Measurements from ENCODE around the gene NSFL1C. TPM values are rescaled to one million over a fixed set of nuclear protein-coding genes. Genes with fewer than 3 reads are reported as not detected.

Gene NSFL1C
- total and polyA plus RNA-seq, 2 of the 4 experiments (the other 2 are of a cell fraction), result 33.0 to 40.3 TPM

GRCh38 chr20:1438361-1438760, 28.3 kb downstream of the NSFL1C start:
- Histone ChIP-seq H3K79me1 (ENCODE audit: low read depth in 1 of 2, low read length in 2 of 2) (no peaks in the 10 kb centered on the region), H2BK15ac (ENCODE audit: low read depth, low read length) (no peak overlapping the region), H4K91ac (ENCODE audit: insufficient read depth, low read depth, low read length) (no peak overlapping the region), H3K14ac (replicated peaks; ENCODE audit: low read depth, low read length) (no peak overlapping the region), H3K56ac (ENCODE audit: extremely low read depth, insufficient read depth, low read length) (no peak overlapping the region), H3K36me3 (ENCODE audit: control insufficient read depth, insufficient read depth, low read length) (peaks cover 17% of the 10 kb centered on the region), H2BK120ac (ENCODE audit: low read depth, low read length) (no peak overlapping the region), H3K4me3 (ENCODE audit: insufficient read depth, low read depth, low read length) (no peak overlapping the region), H2BK5ac (ENCODE audit: low read depth, low read length, poor library complexity, severe bottlenecking) (no peak overlapping the region), H4K20me1 (ENCODE audit: insufficient read depth, low read length) (no peaks in the 10 kb centered on the region), H3K4me1 (ENCODE audit: control insufficient read depth, insufficient read depth, low read length) (no peaks in the 10 kb centered on the region), H3K27ac (ENCODE audit: insufficient read depth, low read length) (no peak overlapping the region), H4K8ac (ENCODE audit: low read depth in 2 of 2, low read length in 2 of 2) (no peak overlapping the region), H3K9me1 (ENCODE audit: insufficient read depth, low read length) (peaks cover 6% of the 10 kb centered on the region; the same call in 1 of the 2 replicates), H3K9ac (ENCODE audit: low read depth, low read length) (no peak overlapping the region), H2BK20ac (ENCODE audit: low read depth, low read length) (no peak overlapping the region), H3K27me3 (ENCODE audit: control insufficient read depth, insufficient read depth, low read length) (no peaks in the 10 kb centered on the region), H3K9me3 (ENCODE audit: control insufficient read depth, insufficient read depth, low read length) (no peaks in the 10 kb centered on the region), H3K4me2 (ENCODE audit: low read depth, low read length) (no peak overlapping the region), H2AK5ac (ENCODE audit: low read depth, low read length) (no peak overlapping the region), H3K4ac (ENCODE audit: low read depth, low read length) (no peak overlapping the region), H3K23ac (ENCODE audit: low read depth, low read length) (no peak overlapping the region), H4K5ac (ENCODE audit: low read depth, low read length) (no peak overlapping the region), H3K18ac (ENCODE audit: low read depth, low read length) (no peak overlapping the region), H2AK9ac (replicated peaks; ENCODE audit: low read depth, low read length, poor library complexity) (no peak overlapping the region), H2AFZ (replicated peaks; ENCODE audit: low read length, poor library complexity) (no peak overlapping the region)
- ATAC-seq (ENCODE audit: low read depth), result no peak
- in situ Hi-C loops (cut with MboI; ENCODE audit: low sequenced_read_pairs), result no loop called here
- DNase-seq, result no peak
- BruUV-seq (replicated peaks), result no TSS peak
- POLR2A ChIA-PET (ENCODE audit: unreplicated experiment), result interaction anchor here (0.5 kb wide), 1 partner anchor 124 kb away, joined by 4 read pairs; no protein-coding TSS in a partner anchor
- CTCF ChIA-PET, result interaction anchor here (1.0 to 1.1 kb wide), 2 partner anchors 66 to 123 kb away, joined by 3 read pairs; no protein-coding TSS in a partner anchor
- no CpG with 5 or more reads among the region's 1 CpG for WGBS, 2 experiments (ENCODE audit: extremely low coverage in 2 of 2, insufficient read length in 1 of 2)
- TF ChIP-seq CHD1 (IDR thresholded peaks at IDR 0.05; ENCODE audit: low read depth, low read length) (no peak), POLR2A (IDR thresholded peaks at IDR 0.05; ENCODE audit: low read depth, low read length) (no peak), RFX5 (IDR thresholded peaks at IDR 0.05; ENCODE audit: low read depth, low read length) (no peak), MXI1 (IDR thresholded peaks at IDR 0.05; ENCODE audit: borderline replicate concordance, low read depth, low read length) (no peak), MAZ (IDR thresholded peaks at IDR 0.05; ENCODE audit: borderline replicate concordance, low read depth, low read length) (no peak), SMC3 (IDR thresholded peaks at IDR 0.05; ENCODE audit: low read depth, low read length) (no peak), RCOR1 (IDR thresholded peaks at IDR 0.05; ENCODE audit: insufficient replicate concordance, low read length) (no peak), FOS (IDR thresholded peaks at IDR 0.05; ENCODE audit: low read depth, low read length) (no peak), NFE2L2 (IDR thresholded peaks at IDR 0.05; ENCODE audit: low read depth, low read length) (no peak), MAFK (IDR thresholded peaks at IDR 0.05; ENCODE audit: low read depth, low read length) (no peak), RAD21 (IDR thresholded peaks at IDR 0.05; ENCODE audit: low read length) (no peak), ELK1 (IDR thresholded peaks at IDR 0.05; ENCODE audit: borderline replicate concordance, low read depth, low read length) (no peak), CEBPB (IDR thresholded peaks at IDR 0.05; ENCODE audit: low read depth, low read length) (no peak), USF2 (IDR thresholded peaks at IDR 0.05; ENCODE audit: low read depth, low read length) (no peak), BHLHE40 (IDR thresholded peaks at IDR 0.05; ENCODE audit: low read depth, low read length) (no peak)
- TF ChIP-seq, protein P1, sequence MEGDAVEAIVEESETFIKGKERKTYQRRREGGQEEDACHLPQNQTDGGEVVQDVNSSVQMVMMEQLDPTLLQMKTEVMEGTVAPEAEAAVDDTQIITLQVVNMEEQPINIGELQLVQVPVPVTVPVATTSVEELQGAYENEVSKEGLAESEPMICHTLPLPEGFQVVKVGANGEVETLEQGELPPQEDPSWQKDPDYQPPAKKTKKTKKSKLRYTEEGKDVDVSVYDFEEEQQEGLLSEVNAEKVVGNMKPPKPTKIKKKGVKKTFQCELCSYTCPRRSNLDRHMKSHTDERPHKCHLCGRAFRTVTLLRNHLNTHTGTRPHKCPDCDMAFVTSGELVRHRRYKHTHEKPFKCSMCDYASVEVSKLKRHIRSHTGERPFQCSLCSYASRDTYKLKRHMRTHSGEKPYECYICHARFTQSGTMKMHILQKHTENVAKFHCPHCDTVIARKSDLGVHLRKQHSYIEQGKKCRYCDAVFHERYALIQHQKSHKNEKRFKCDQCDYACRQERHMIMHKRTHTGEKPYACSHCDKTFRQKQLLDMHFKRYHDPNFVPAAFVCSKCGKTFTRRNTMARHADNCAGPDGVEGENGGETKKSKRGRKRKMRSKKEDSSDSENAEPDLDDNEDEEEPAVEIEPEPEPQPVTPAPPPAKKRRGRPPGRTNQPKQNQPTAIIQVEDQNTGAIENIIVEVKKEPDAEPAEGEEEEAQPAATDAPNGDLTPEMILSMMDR (conservative IDR thresholded peaks at IDR 0.05; ENCODE audit: low read depth, low read length), result no peak
- dilution Hi-C loops (cut with HindIII; ENCODE audit: low sequenced_read_pairs, unreplicated experiment), result no loop called here
- intact Hi-C loops (cut with micrococcal nuclease), result loop anchor here (5.0 kb wide), 2 partner anchors 66 to 231 kb away; no protein-coding TSS in a partner anchor
